ENCODE data around the gene BANP.
"Not testable (repeated sequence)": the region's sequence is repeated elsewhere in the genome, so short reads cannot be mapped to it uniquely, and the experiment has no call there.

The BANP gene

GRCh38 chr16:88090377-88091175 lies 139.3 kb downstream of the BANP start:
- in situ Hi-C loops (cut with HindIII; ENCODE audit: low sequenced_read_pairs); H3K4me3 ChIP-seq (ENCODE audit: low read depth, low read length); DNase-seq (ENCODE audit: low read depth, low spot score): not testable (repeated sequence)

GRCh38 chr16:88091221-88091971 lies 140.2 kb downstream of the BANP start:
- in situ Hi-C loops (cut with HindIII; ENCODE audit: low sequenced_read_pairs), result not testable (repeated sequence)
- DNase-seq (ENCODE audit: low read depth, low spot score), result peak; percentile 11

GRCh38 chr16:88091972-88092302 lies 140.7 kb downstream of the BANP start:
- DNase-seq (ENCODE audit: low read depth, low spot score); in situ Hi-C loops (cut with HindIII; ENCODE audit: low sequenced_read_pairs); H3K4me3 ChIP-seq (ENCODE audit: low read depth, low read length): not testable (repeated sequence)

More at GRCh38 chr16:88091221-88091971, 140.2 kb downstream of the BANP start:
- not testable (repeated sequence) for H3K4me3 ChIP-seq (ENCODE audit: low read depth, low read length)

- H3K4me3 ChIP-seq (ENCODE audit: low read depth, low read length); DNase-seq (ENCODE audit: low read depth, low spot score); in situ Hi-C loops (cut with HindIII; ENCODE audit: low sequenced_read_pairs): not testable (repeated sequence)
These were observed 141.7 kb downstream of the BANP start for GRCh38 chr16:88092791-88093555.

- not testable (repeated sequence) for H3K4me3 ChIP-seq (ENCODE audit: low read depth, low read length); DNase-seq (ENCODE audit: low read depth, low spot score)
These were observed 142.5 kb downstream of the BANP start for GRCh38 chr16:88093556-88094252.

GRCh38 chr16:88094253-88094575 lies 143.0 kb downstream of the BANP start:
- H3K4me3 ChIP-seq (ENCODE audit: low read depth, low read length); DNase-seq (ENCODE audit: low read depth, low spot score): not testable (repeated sequence)

More at GRCh38 chr16:88093556-88094252, 142.5 kb downstream of the BANP start:
- in situ Hi-C loops (cut with HindIII; ENCODE audit: low sequenced_read_pairs), result not testable (repeated sequence)

GRCh38 chr16:88094900-88095299 lies 143.7 kb downstream of the BANP start:
- in situ Hi-C loops (cut with HindIII; ENCODE audit: low sequenced_read_pairs); H3K4me3 ChIP-seq (ENCODE audit: low read depth, low read length): not testable (repeated sequence)

More at GRCh38 chr16:88094253-88094575, 143.0 kb downstream of the BANP start:
- in situ Hi-C loops (cut with HindIII; ENCODE audit: low sequenced_read_pairs), result not testable (repeated sequence)

GRCh38 chr16:88096659-88097058 lies 145.4 kb downstream of the BANP start:
- DNase-seq (ENCODE audit: low read depth, low spot score); H3K4me3 ChIP-seq (ENCODE audit: low read depth, low read length); in situ Hi-C loops (cut with HindIII; ENCODE audit: low sequenced_read_pairs): not testable (repeated sequence)

More at GRCh38 chr16:88094900-88095299, 143.7 kb downstream of the BANP start:
- DNase-seq (ENCODE audit: low read depth, low spot score), result not testable (repeated sequence)

- in situ Hi-C loops (cut with HindIII; ENCODE audit: low sequenced_read_pairs); H3K4me3 ChIP-seq (ENCODE audit: low read depth, low read length): not testable (repeated sequence)
- peak; percentile 68 for DNase-seq (ENCODE audit: low read depth, low spot score)
- TF ChIP-seq CTCF (IDR thresholded peaks at IDR 0.05; ENCODE audit: low read depth, low read length), result peak; percentile 21
These were observed 147.7 kb downstream of the BANP start for GRCh38 chr16:88098731-88099562.

- in situ Hi-C loops (cut with HindIII; ENCODE audit: low sequenced_read_pairs), result no loop called here
- no peak for DNase-seq (ENCODE audit: low read depth, low spot score)
- no peak overlapping the region for H3K4me3 ChIP-seq (ENCODE audit: low read depth, low read length)
- no peak for TF ChIP-seq CTCF (IDR thresholded peaks at IDR 0.05; ENCODE audit: low read depth, low read length)
These were observed 148.3 kb downstream of the BANP start for GRCh38 chr16:88099563-88099890.

GRCh38 chr16:88099956-88100355 lies 148.7 kb downstream of the BANP start:
- in situ Hi-C loops (cut with HindIII; ENCODE audit: low sequenced_read_pairs); H3K4me3 ChIP-seq (ENCODE audit: low read depth, low read length); DNase-seq (ENCODE audit: low read depth, low spot score): not testable (repeated sequence)

GRCh38 chr16:88100801-88101622 lies 149.8 kb downstream of the BANP start:
- in situ Hi-C loops (cut with HindIII; ENCODE audit: low sequenced_read_pairs); H3K4me3 ChIP-seq (ENCODE audit: low read depth, low read length): not testable (repeated sequence)

GRCh38 chr16:88101623-88102105 lies 150.4 kb downstream of the BANP start:
- DNase-seq (ENCODE audit: low read depth, low spot score), result peak; percentile 9
- H3K4me3 ChIP-seq (ENCODE audit: low read depth, low read length); in situ Hi-C loops (cut with HindIII; ENCODE audit: low sequenced_read_pairs): not testable (repeated sequence)

More at GRCh38 chr16:88100801-88101622, 149.8 kb downstream of the BANP start:
- DNase-seq (ENCODE audit: low read depth, low spot score), result peak; percentile 15
